ENCODE measurements around the gene GFRA4.

The GFRA4 gene

GRCh38 chr20:3673221-3674070 is 10.2 kb upstream of the GFRA4 start:
- no peak for DNase-seq (ENCODE audit: low read depth)

GRCh38 chr20:3672547-3673171 is 9.5 kb upstream of the GFRA4 start:
- DNase-seq (ENCODE audit: low read depth) = no peak

DNA sequence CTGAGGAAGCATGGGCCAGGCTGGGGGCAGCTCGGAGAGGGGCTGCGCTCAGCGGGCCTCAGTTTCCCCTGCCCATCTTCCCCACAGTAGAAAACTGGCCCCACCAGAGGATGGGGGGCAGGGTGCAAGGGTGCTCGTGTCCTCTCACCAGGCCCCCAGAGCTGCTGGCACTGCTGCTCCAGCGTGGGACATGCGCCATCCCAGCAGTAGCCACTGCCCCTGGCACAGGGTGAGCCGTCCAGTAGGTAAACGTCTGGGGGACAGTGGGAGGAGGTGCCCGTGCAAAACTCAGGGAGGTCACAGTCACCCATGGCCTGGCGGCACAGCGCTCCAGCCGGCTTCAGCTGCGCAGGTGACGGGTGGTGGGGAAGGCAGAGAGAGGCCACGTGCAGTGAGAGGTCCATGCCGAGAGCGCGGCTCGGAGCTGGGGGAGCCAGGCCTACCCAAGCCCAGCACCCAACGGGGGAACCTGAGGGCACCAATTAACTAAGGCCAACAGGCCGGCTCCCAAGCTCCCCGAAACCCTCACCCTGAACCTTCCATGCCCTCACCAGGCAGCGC is 8.9 kb upstream of the GFRA4 start:
- no peak for DNase-seq (ENCODE audit: low read depth)

DNA sequence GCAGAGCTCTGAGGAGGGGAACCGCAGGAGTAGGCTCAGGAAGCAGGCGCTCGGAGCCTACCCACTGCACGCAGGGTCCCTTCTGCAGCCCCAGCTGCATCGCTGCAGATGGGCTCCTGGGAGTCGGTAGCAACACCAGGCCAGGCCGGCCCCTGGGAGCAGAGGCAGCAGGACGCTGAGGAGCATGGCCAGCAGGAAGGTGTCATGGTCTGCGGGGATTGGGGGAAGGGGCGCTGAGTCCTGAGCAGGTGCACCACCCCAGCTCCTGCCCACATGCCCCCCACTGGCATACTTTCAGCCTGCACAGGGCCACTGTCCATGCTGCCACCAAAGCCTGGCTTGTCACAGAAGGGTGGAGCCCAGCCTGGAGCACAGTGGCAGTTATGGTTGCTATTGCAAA is 7.7 kb upstream of the GFRA4 start:
- no peak for DNase-seq (ENCODE audit: low read depth)

GRCh38 chr20:3670511-3670910 is 7.3 kb upstream of the GFRA4 start:
- no peak for DNase-seq (ENCODE audit: low read depth)

DNA sequence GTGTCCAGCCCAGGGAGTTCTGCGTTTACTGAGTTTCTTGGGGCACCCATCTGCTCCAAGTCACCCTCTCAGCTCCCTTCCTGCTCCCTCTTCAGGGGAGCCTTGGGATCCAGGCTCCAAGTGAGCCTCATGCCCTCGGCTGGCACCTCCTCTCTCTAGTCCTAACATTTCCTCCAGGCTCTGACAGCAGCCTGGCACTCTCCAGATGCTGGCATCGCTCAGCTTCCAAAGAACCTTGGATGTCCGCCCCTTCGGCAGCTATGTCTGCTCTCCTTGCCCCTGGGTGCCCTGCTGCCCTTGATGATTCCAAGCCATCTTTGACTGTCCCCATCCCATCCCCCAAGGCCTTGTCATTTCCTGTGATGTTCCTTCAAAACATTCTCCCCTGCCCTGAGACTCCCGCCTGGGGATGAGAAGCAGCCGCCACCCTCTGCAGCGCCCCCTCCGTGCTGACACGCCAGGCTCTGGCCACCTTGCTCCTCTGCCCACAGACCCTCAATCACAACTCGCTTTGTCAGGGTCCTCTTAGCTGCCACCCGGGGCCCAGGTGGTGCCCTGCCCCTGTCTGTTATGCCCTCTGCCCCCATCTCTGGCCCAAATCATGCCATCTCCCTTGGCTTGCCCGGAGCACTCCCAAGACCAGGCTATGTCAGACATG is 6.6 kb upstream of the GFRA4 start:
- DNase-seq (ENCODE audit: low read depth) = no peak

DNA sequence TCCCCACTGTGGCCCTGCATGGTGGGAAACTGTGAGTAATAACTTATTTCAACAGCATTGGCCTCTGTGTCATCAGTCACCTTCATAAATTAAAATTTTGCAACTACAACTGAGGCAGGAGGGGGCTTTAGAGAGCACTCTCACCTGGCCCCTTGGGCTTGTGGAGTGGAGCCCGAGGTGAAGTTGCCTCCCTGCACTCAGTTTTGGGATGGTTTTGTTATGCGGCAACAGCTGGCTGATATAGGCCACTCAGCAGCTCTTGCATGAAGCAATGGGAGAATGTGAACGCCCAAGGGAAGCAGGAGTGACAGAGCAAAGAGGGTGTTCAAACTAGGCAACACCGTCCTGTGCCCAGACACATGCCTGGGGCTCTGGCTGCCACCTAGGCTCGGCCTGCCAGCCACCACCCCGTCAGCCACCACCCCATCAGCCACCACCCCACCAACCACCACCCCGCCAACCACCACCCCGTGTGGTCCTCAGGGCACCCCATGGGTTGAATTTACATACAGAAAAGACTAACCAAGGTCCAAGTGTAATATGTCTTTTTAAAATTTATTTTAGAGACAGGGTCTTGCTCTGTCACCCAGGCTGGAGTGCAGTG is 4.3 kb upstream of the GFRA4 start:
- DNase-seq (ENCODE audit: low read depth) = no peak

DNA sequence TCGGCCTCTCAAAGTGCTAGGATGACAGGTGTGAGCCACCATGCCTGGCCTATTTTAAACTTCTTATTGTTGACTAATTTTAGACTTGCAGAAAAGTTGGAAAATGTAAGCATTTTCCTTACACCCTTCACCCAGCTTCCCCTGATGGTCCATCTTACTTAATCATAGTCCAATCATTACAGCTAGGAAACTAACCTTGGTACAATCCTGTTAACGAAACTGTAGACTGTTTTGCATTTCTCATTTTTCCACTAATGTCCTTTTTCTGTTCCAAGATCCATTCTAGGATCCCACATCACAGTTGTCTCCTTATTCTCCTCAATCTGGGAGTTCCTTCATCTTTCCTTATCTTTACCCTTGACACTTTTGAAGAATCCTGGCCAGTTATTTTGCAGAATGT is 659 bp upstream of the GFRA4 start:
- no peak for DNase-seq (ENCODE audit: low read depth)

DNA sequence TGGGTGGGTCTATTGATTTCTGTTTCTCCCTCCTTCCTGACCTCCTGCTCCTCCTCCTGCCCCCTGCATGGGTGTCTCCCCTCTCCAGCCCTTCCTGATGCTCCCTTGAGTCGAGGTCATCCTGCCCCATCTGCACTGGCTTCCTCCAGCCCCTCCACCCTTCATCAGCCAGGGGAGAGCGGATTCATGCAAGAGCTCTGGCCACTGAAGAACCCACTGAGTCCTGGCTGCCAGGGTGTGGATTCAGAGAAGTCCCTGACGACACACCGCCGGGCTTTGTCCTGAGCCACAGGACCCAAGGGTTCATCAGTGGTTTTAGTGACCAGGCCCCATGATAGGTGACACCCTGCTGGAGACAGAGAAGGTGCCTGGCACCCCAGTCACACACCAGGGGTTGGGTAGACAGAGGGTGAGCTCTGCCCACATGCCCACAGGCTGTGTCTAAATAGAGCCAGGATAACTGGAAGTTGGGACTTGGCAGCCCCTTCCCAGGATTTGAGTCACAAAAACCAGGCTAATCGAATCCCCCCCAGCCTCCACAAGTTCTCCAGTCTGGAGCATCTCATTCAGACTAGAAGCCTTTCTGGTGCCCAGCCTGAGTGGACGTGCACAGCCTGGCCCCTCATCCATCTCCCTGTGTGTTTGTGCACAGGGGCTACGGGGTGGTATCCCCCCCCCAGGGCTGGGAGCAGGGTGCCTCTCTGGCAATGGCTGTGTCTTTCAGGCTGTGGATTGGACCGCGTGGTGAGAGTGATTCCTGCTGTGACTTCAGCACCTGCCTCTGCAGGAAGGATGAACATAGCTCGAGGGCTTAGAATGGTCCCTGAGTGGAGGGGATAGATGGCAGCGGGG is 1.2 kb downstream of the GFRA4 start:
- no peak for DNase-seq (ENCODE audit: low read depth)

DNA sequence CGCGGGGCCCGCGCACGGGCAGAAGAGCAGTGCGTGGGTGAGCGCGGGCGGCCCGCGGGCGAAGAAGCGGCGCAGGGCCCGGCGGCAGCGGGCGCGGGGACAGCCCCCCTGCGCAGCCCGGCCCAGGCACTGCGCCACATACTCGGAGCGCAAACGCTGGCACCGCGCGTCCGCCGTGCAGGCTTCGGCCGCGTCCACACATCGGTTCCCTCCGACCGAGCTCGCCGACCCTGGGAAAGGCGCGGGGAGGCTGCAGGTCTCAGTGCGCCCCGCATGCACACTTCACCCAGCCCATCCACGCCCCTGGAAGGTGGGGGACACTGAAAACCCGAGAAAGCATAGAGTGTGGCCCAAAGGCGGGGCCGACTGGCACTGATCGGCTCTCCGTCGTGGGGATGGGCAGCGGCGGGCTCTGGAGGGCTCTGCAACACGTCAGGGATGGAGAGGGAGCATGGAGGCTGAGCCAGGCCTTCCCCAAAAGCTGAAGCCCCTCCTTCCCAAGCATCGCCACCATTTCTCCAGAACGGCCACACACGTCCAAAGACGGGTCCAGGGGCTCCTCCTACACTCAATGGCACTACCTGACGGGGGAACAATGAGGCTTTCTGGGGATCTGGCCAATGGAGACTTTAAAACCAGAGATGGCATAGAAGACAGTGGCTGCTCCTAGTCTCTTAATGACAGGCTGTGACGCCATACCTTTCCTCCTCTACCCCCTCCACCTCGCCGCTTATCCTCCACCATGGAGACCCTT is 2.0 kb downstream of the GFRA4 start:
- no peak for DNase-seq (ENCODE audit: low read depth)

DNA sequence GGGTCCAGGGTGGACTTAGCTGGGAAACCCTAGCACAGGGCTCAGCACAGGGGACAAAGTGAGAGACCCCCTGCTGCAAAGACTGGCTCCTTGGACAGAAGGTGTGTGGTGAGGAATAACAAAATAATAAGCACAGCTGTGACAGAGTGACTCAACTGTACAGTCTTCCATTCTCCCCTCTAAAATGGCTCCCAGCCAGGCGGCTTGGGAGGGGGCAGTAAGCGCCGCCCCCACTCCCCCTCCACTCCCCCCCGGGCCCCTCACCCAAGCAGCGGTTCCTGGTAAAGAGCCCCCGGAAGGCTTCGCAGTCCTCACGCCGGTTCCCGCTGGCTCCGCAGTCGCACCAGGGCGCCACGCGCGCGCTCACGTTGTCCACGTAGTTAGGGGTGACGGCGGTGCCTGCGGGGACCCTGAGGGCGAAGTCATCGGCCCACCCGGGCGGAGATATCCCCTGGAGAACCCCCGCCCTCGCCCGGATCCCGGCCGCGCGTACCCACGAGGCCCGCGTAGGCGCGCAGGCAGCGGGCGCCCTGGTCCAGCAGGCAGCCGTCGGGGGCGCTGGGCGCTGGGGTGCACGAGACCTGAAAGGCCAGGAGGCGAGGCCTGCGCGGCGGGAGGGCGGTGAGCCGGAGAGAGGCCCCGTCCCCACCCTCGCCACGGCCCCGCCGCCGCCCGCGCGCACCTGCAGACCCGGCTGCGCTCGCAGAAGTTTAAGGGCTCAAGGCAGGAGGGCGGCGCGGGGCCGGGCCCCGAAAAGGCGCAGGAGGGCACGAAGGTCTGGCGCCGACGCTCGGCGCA is 2.7 kb downstream of the GFRA4 start:
- DNase-seq (ENCODE audit: low read depth) = no peak

GRCh38 chr20:3659492-3660261 is 3.5 kb downstream of the GFRA4 start:
- DNase-seq (ENCODE audit: low read depth) = no peak

DNA sequence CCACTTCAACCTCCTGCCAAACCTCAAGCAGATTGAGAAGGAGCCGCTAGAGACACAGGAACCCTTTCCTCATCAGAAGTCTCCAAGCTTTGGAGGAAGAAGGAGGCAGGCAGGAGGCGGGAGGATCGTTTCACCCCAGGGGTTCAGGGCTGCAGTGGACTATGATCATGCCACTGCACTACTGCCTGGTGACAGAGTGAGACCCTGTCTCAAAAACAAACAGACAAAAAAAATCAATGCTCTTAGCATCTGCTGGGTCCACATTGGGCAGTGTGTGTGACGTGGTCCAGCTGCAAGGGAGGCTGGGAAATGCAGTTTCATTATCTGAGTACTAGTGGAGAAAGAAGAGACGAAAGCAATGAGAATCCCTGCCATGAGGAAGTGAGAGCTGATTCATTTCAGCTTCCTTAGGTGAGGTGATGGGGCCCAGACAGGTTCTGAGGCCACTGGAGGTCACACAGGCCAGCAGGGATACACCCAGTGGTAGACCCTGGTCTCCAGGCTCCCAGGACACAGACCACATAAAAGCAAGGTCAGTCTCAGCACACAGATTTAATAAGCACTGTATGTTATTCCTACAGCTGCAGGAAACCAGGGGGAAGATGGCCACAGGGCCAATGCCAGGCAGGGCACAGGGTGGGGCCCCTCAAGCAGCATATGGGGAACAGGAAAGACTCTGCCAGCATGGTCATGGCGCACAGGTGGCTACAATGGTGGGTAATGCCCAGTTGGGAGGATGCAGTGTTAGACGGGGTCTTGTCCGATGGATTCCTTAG is 4.3 kb downstream of the GFRA4 start:
- no peak for DNase-seq (ENCODE audit: low read depth)

DNA sequence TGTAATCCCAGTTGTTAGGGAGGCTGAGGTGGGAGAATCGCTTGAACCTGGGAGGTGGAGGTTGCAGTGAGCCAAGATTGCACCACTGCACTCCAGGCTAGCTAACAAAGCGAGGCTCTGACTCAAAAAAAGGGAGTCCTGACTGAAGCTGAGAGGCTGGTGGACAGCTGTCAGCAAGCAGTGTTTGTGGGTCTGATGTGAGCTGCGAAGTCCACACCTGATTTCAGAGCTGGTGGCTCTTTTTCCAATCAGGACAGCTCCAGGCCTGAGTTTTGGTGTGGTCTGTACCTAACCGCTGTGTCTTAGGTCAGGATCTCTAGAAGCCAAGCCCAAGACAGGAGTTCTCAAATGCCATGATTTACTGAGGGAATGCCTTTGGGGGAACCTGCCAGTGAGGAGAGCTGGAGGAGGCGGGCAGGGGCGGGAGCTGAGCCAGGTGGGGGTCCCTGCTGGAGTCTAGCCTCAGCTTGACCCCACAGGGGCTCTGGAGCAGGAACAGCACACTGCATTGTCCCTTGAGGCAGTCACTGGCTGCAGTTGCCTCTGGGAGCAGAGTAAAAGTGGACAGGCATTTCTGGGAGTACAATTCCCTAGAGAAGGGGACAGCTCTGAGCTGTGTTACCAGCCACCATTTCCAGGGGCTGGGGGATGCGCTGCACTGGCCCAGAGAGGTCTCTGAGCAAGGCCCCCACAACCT is 5.0 kb downstream of the GFRA4 start:
- no peak for DNase-seq (ENCODE audit: low read depth)

GRCh38 chr20:3655131-3655405 is 8.1 kb downstream of the GFRA4 start:
- DNase-seq (ENCODE audit: low read depth) = no peak

DNA sequence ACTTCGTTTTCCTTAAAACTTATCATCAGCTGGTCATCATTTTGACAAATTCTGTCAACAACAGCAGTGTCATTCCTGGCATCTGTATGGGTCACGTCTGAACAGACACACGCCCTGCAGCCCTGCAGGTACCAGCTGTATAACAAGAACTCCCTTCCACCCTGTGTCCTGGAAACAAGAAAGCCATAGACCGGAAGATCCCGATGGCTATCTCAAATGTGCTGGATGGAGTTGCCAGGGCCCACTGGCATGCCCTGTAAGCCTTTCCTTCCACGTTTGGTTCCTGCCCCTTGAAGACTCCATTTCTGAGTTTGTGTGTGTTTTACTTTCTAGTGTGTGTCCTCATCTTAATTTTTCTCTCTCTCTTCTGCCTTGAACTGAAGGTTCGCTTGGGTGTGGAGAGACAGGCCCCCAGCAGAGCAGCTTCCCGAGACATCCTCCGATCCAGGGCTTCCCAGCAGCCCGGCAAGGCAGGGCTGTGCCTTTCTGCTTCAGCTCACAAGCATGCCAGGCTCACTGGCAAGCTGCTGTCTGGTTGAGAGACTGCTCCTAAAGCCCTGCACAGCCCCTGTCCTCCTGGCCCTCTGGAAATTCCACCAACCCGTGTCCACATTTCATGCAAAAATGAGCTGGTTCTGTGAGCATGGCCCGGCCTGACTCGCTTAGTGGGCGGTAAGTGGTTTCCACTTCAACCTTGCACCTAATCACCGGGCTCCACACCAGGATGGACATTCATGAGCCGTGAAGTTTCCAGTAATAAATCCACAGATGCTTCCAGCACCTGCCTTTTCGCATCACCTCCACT is 8.7 kb downstream of the GFRA4 start:
- DNase-seq (ENCODE audit: low read depth) = no peak

DNA sequence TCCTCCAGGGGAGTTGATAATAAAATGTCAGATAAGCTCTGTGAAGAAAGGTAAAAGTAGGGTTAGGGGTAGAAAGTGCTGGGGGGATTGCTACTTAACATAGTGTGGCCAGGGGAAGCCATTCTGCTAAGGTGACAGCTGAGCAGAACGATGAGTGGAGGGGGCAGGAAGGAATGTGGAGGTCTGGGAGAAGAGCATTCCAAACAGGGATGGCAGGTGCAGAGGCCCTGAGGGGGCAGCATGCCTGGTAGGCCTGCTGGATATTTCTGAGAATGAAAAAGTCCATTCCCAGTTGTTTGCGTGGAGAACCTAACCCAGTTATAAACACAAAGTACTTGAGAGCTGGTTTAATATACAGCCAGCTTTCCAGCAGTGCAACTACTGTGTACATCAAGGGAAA is 9.3 kb downstream of the GFRA4 start:
- no peak for DNase-seq (ENCODE audit: low read depth)

All from activated T-cell treated with anti-CD3 and anti-CD28 coated beads for 48 hours (primary cell).